ENCODE data around the gene DIS3L2. TPM values are rescaled to one million over a fixed set of nuclear protein-coding genes. Genes with fewer than 3 reads are reported as not detected.

The DIS3L2 gene
- total RNA-seq, 4 donors from 2014 or later: 52.8 to 74.9 (median 61.8) TPM

DNA sequence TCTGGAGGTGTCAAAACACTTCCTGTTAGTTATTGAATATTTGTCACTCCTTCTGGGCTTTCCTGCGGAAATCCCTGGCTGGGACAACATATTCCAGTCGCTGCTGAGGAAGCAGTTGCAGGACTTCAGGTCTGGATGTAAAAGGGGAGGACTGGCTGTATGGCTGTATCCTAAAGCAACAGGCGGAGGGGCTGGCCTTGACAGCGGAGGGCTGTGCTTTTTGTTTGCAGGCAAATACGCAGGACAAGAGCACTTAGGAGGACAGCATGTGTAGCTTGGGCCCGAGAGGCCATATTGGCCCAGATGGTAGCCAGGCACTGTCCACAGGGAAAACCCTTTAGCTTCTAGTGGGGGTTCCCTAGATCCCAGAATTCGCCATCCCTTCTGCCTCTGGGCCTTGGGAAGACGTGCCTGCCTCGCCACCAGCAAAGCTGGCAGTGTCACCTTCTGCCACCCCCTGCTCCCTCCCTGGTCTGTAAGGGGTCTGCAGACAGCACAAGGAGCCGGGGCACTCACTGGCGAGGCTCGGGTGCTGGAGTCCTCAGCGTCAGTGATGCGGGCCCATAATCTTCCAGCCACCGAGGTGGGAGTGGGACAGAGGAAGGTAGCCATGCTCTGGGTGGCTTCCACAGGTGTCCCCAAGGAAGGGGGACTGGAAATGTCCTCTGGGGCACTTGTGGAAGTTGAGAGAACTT is 42.0 kb upstream of the DIS3L2 start:
- Histone ChIP-seq H3K4me3 (no peak overlapping the region), H3K36me3 (no peaks in the 10 kb centered on the region), H3K9me3 (no peaks in the 10 kb centered on the region), H3K4me1 (no peaks in the 10 kb centered on the region), H3K27ac (no peak overlapping the region), H3K27me3 (peaks cover 0 to 22% of the 10 kb centered on the region in 2 donors)
- WGBS, 2 donors: 88 to 90% methylated on average over 14 to 15 of the region's 15 CpGs
- TF ChIP-seq, protein P1, sequence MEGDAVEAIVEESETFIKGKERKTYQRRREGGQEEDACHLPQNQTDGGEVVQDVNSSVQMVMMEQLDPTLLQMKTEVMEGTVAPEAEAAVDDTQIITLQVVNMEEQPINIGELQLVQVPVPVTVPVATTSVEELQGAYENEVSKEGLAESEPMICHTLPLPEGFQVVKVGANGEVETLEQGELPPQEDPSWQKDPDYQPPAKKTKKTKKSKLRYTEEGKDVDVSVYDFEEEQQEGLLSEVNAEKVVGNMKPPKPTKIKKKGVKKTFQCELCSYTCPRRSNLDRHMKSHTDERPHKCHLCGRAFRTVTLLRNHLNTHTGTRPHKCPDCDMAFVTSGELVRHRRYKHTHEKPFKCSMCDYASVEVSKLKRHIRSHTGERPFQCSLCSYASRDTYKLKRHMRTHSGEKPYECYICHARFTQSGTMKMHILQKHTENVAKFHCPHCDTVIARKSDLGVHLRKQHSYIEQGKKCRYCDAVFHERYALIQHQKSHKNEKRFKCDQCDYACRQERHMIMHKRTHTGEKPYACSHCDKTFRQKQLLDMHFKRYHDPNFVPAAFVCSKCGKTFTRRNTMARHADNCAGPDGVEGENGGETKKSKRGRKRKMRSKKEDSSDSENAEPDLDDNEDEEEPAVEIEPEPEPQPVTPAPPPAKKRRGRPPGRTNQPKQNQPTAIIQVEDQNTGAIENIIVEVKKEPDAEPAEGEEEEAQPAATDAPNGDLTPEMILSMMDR (IDR thresholded peaks at IDR 0.05): no peak
- TF ChIP-seq EP300 (IDR thresholded peaks at IDR 0.05): no peak
- no peak for TF ChIP-seq POLR2A (IDR thresholded peaks at IDR 0.05)
- DNase-seq (ENCODE audit: low spot score in 2 of 2): no peak

DNA sequence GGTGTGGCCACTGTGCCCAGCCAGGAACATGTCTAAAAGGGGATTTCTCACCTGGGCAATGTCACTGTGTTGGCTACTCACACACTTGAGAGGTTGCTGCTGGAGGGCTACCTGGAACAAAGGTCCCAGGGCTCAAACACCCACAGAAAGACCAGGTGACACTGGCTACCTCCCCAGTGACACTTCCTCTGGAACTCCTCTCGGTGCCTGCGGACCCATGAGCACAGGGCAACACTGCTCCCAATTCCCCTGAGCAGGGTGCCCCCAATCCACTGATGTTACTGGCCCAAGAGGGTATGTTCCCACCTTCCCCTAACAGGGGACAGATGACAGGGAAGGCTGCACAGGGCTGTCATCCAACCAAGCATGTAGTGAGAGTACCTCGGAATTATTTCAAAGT is 41.1 kb upstream of the DIS3L2 start:
- peaks cover 0 to 28% of the 10 kb centered on the region in 2 donors for H3K27me3 ChIP-seq
- H3K4me1 ChIP-seq: peaks cover 0 to 7% (median 3%) of the 10 kb centered on the region in 4 donors
- DNase-seq (ENCODE audit: low spot score in 2 of 2): no peak
- H3K4me3 ChIP-seq: no peak overlapping the region
- 78 to 94% methylated on average over 3 of the region's 3 CpGs for WGBS, 2 donors
- TF ChIP-seq, protein P1 (IDR thresholded peaks at IDR 0.05): no peak
- TF ChIP-seq POLR2A (IDR thresholded peaks at IDR 0.05) (no peak), EP300 (IDR thresholded peaks at IDR 0.05) (no peak)
- no peak overlapping the region for H3K27ac ChIP-seq
- no peaks in the 10 kb centered on the region for H3K36me3 ChIP-seq
- no peaks in the 10 kb centered on the region for H3K9me3 ChIP-seq

DNA sequence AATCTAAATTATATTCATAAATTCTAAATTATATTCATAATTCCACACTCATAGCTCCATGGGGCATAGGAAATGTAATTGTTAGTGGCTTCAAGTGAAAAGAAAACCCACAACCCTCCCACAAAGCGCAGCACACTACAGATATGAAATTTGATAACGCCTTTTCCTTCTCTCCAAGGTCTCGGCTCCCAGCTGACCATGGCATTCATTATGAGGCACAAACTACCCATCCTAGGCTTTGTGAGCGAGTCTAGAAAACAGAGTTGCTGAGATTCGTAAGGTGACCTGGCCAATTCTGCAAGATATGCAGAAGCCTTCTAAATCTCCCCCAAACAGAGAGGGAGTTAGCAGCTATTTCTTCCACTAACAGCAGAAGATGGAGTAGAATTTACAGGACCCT is 40.7 kb upstream of the DIS3L2 start:
- Histone ChIP-seq H3K27me3 (peaks cover 0 to 32% of the 10 kb centered on the region in 2 donors), H3K4me1 (peaks cover 0 to 11% (median 7%) of the 10 kb centered on the region in 4 donors), H3K4me3 (no peak overlapping the region), H3K9me3 (no peaks in the 10 kb centered on the region), H3K36me3 (no peaks in the 10 kb centered on the region), H3K27ac (no peak overlapping the region)
- TF ChIP-seq POLR2A (IDR thresholded peaks at IDR 0.05): no peak
- TF ChIP-seq, protein P1 (IDR thresholded peaks at IDR 0.05): no peak
- TF ChIP-seq EP300 (IDR thresholded peaks at IDR 0.05): no peak
- 74 to 84% methylated on average over 5 of the region's 5 CpGs for WGBS, 2 donors
- no peak for DNase-seq (ENCODE audit: low spot score in 2 of 2)

DNA sequence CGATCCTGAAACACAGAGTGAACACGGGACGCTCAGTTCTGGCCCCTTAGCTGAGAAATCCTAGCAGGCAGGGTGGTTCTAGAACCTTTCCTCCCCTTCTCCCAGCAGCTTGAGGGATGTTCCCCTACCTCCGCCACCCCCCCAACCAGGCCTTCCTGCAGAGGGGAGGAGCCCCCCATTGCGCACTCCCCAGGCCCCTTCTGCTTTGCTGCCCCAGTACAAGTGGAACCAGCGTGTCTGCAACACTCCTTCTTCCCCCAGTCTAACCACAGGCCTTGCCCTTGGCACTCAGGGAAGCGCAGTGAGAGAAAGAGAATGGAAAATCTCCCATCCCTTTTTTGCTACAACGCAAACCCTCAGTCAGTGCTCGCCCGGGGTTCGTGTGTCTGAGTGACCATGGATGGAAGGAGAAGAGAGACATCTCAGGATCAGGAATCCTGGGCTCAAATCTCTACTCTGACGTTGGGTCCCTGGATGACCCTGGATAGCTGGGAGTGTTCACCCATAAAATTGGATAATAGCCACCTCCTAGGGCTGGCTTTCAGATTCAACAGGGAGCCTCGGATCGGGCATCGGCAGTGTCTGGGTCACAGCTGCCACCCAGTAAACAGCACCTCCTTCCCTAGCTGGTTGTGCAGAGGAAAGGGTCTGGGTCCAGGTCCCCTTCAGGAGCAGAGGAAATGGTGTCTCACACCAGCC is 39.1 kb upstream of the DIS3L2 start:
- no peak overlapping the region for H3K4me3 ChIP-seq
- DNase-seq (ENCODE audit: low spot score in 2 of 2): no peak
- TF ChIP-seq EP300 (IDR thresholded peaks at IDR 0.05) (no peak), POLR2A (IDR thresholded peaks at IDR 0.05) (no peak)
- TF ChIP-seq, protein P1 (IDR thresholded peaks at IDR 0.05): no peak
- peaks cover 0 to 27% (median 17%) of the 10 kb centered on the region in 4 donors for H3K4me1 ChIP-seq
- no peak overlapping the region for H3K27ac ChIP-seq
- H3K27me3 ChIP-seq: peaks cover 0 to 49% of the 10 kb centered on the region in 2 donors
- no peaks in the 10 kb centered on the region for H3K9me3 ChIP-seq
- H3K36me3 ChIP-seq: no peaks in the 10 kb centered on the region
- WGBS, 2 donors: 79 to 81% methylated on average over 15 of the region's 15 CpGs

DNA sequence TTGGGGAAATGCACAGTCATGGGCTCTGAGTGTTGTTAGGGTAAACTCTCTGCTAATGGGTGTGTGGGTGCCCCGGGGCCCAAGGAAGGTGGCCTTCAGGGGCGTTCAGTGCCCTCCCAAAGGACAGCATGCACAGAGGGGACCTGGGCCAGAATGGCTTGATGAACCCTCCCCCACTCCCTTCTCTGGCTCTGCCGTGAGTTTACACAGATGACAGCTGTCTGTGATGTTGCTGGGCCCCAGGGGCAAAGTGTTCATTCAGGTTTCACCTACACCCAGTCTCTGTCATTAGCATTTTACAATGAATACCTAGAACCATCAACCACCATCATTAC is 38.5 kb upstream of the DIS3L2 start:
- Histone ChIP-seq H3K4me3 (no peak overlapping the region), H3K4me1 (peaks cover 0 to 27% (median 17%) of the 10 kb centered on the region in 4 donors), H3K36me3 (no peaks in the 10 kb centered on the region), H3K27ac (no peak overlapping the region), H3K9me3 (no peaks in the 10 kb centered on the region), H3K27me3 (peaks cover 0 to 54% of the 10 kb centered on the region in 2 donors)
- DNase-seq (ENCODE audit: low spot score in 2 of 2): no peak
- 73 to 76% methylated on average over 3 of the region's 3 CpGs for WGBS, 2 donors
- TF ChIP-seq POLR2A (IDR thresholded peaks at IDR 0.05) (no peak), EP300 (IDR thresholded peaks at IDR 0.05) (no peak)
- TF ChIP-seq, protein P1 (IDR thresholded peaks at IDR 0.05): no peak
